Measurements from ENCODE around the gene STARD5. TPM values are rescaled to one million over a fixed set of nuclear protein-coding genes. Genes with fewer than 3 reads are reported as not detected.

STARD5 gene
- total and polyA plus RNA-seq, 9 of the 15 experiments (the other 6 are each of a cell fraction or from before 2014, with no cell fraction given): 1.7 to 5.7 (median 2.2) TPM

DNA sequence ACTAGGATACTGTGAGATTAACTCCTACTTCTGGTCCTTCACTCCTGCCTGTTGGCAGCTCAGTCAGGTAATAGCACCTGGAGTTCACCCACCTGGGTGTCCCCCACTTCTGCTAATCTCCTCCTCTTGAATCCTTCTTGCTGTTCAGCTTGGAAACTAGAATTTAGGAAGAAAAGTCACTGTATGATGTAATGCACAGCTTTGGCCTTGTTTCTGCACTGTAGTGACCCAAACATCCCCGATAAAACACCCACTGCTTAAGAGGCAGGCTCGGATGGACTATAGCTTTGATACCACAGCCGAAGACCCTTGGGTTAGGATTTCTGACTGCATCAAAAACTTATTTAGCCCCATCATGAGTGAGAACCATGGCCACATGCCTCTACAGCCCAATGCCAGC is 24.8 kb downstream of the STARD5 start (continued):
- TF ChIP-seq ZNF3 (CRISPR knock-in tag; IDR thresholded peaks at IDR 0.05) (no peak), ETS2 (tag; IDR thresholded peaks at IDR 0.05; ENCODE audit: borderline replicate concordance, poor library complexity, severe bottlenecking) (no peak), EHMT2 (IDR thresholded peaks at IDR 0.05) (no peak), HNRNPUL1 (IDR thresholded peaks at IDR 0.05; ENCODE audit: low read length) (no peak), CXXC5 (CRISPR knock-in tag; IDR thresholded peaks at IDR 0.05) (no peak), THRAP3 (IDR thresholded peaks at IDR 0.05; ENCODE audit: borderline replicate concordance) (no peak), ZNF121 (CRISPR knock-in tag; conservative IDR thresholded peaks at IDR 0.05) (no peak), BDP1 (IDR thresholded peaks at IDR 0.05; ENCODE audit: insufficient read depth, insufficient read length) (no peak)

DNA sequence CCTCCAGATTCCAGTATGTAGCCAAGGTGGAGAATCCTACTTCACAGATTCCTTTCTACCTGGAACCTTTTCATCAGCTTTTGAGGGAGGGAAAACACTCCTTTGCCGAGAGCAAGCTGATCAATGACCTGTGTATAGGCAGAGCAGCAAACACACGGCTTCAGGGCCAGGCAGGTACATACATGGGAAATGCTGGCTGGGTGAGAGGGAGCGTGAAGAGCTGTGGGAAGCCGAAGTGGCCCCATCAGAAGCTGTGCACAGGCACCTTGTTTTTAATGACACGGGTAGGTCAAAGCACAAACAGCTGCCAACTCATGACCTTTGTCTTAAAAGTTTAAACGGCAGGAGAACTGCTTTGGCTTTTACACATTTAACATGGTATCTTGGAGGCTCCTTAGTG is 25.3 kb downstream of the STARD5 start:
- no peak for ATAC-seq
- H3K4me1 ChIP-seq (replicated peaks in 1 of 2; ENCODE audit: control insufficient read depth in 2 of 2, insufficient read depth in 2 of 2, low read length in 2 of 2): no peaks in the 10 kb centered on the region
- no peaks in the 10 kb centered on the region for H3K9me1 ChIP-seq (ENCODE audit: control insufficient read depth, insufficient read depth, low read length)
- no peak overlapping the region for H3K27ac ChIP-seq (ENCODE audit: extremely low read depth, low read depth, low read length)
- H3K9ac ChIP-seq (ENCODE audit: insufficient read depth in 1 of 2, low read depth in 2 of 2, low read length in 2 of 2): no peak overlapping the region
- intact Hi-C loops (cut with micrococcal nuclease) (no loop called here), in situ Hi-C loops (cut with MboI) (no loop called here)
- H3K36me3 ChIP-seq (ENCODE audit: control insufficient read depth, insufficient read depth, low read length): peaks cover 11% of the 10 kb centered on the region; the same call in 1 of the 3 replicates
- no peak overlapping the region for H3K4me3 ChIP-seq
- 33% methylated on average over 6 of the region's 6 CpGs for WGBS (ENCODE audit: insufficient coverage, low coverage, missing lambda C conversion rate)
- no peaks in the 10 kb centered on the region for H3K79me2 ChIP-seq (ENCODE audit: control insufficient read depth, insufficient read depth, low read length)
- BruUV-seq (replicated peaks): no TSS peak
- H3K9me3 ChIP-seq (replicated peaks; ENCODE audit: control insufficient read depth, insufficient read depth, low read depth, low read length): no peaks in the 10 kb centered on the region
- DNase-seq (ENCODE audit: extremely low read depth in 1 of 4, low spot score in 3 of 4): no peak
- ChIA-PET POLR2A (interaction anchor here (1.6 kb wide), 1 partner anchor 10 kb away, joined by 5 read pairs; no protein-coding TSS in a partner anchor), CTCF (ENCODE audit: low intra/inter-chr PET ratio) (no interaction called here)
- H2AFZ ChIP-seq (ENCODE audit: low read depth, low read length): no peak overlapping the region
- no peaks in the 10 kb centered on the region; the same call in 1 of the 2 replicates for H4K20me1 ChIP-seq (replicated peaks; ENCODE audit: control insufficient read depth, insufficient read depth, low read length)
- no peak for FAIRE-seq
- no peak overlapping the region for H3K4me2 ChIP-seq (ENCODE audit: insufficient read depth, low read length)
- H3K27me3 ChIP-seq (ENCODE audit: control insufficient read depth in 2 of 2, insufficient read depth in 2 of 2, low read length in 2 of 2): no peaks in the 10 kb centered on the region
- TF ChIP-seq CCAR2 (IDR thresholded peaks at IDR 0.05; ENCODE audit: low read depth, low read length) (no peak), ZFP30 (CRISPR knock-in tag; IDR thresholded peaks at IDR 0.05; ENCODE audit: borderline replicate concordance) (no peak), BCL6 (CRISPR knock-in tag; IDR thresholded peaks at IDR 0.05) (no peak), TSC22D4 (tag; IDR thresholded peaks at IDR 0.05) (no peak), ZNF212 (CRISPR knock-in tag; IDR thresholded peaks at IDR 0.05) (no peak), ZNF436 (CRISPR knock-in tag; IDR thresholded peaks at IDR 0.05) (no peak), NELFE (IDR thresholded peaks at IDR 0.05; ENCODE audit: insufficient read depth, insufficient read length) (no peak), RHOXF2B (CRISPR knock-in tag; conservative IDR thresholded peaks at IDR 0.05) (no peak), CTBP1 (IDR thresholded peaks at IDR 0.05; ENCODE audit: borderline replicate concordance) (no peak)
- TF ChIP-seq, protein P1, sequence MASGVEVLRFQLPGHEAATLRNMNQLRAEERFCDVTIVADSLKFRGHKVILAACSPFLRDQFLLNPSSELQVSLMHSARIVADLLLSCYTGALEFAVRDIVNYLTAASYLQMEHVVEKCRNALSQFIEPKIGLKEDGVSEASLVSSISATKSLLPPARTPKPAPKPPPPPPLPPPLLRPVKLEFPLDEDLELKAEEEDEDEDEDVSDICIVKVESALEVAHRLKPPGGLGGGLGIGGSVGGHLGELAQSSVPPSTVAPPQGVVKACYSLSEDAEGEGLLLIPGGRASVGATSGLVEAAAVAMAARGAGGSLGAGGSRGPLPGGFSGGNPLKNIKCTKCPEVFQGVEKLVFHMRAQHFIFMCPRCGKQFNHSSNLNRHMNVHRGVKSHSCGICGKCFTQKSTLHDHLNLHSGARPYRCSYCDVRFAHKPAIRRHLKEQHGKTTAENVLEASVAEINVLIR (CRISPR knock-in tag; IDR thresholded peaks at IDR 0.05): no peak
- TF ChIP-seq, protein P2, sequence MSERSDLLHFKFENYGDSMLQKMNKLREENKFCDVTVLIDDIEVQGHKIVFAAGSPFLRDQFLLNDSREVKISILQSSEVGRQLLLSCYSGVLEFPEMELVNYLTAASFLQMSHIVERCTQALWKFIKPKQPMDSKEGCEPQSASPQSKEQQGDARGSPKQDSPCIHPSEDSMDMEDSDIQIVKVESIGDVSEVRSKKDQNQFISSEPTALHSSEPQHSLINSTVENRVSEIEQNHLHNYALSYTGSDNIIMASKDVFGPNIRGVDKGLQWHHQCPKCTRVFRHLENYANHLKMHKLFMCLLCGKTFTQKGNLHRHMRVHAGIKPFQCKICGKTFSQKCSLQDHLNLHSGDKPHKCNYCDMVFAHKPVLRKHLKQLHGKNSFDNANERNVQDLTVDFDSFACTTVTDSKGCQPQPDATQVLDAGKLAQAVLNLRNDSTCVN (CRISPR knock-in tag; IDR thresholded peaks at IDR 0.05): no peak
- TF ChIP-seq, protein P3, sequence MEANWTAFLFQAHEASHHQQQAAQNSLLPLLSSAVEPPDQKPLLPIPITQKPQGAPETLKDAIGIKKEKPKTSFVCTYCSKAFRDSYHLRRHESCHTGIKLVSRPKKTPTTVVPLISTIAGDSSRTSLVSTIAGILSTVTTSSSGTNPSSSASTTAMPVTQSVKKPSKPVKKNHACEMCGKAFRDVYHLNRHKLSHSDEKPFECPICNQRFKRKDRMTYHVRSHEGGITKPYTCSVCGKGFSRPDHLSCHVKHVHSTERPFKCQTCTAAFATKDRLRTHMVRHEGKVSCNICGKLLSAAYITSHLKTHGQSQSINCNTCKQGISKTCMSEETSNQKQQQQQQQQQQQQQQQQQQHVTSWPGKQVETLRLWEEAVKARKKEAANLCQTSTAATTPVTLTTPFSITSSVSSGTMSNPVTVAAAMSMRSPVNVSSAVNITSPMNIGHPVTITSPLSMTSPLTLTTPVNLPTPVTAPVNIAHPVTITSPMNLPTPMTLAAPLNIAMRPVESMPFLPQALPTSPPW (CRISPR knock-in tag; IDR thresholded peaks at IDR 0.05): no peak
